Colonic mucosa (tissue), 4 donors: ENCODE results near the gene YTHDC2. TPM values are rescaled to one million over a fixed set of nuclear protein-coding genes. Genes with fewer than 3 reads are reported as not detected.

ENCODE experiments used
- DNase-seq: peaks from one replicate; pipeline ENCODE4 v3.0.0-alpha.2; 2020
- H3K27ac ChIP-seq: fragments of 200-600 bp; one replicate; pipeline ENCODE4 v1.8.0; 2021
- H3K27me3 ChIP-seq: fragments of 200-600 bp; one replicate; pipeline ENCODE4 v1.8.0; 2021
- H3K36me3 ChIP-seq: fragments of 200-600 bp; one replicate; pipeline ENCODE4 v1.8.0; 2021
- H3K4me1 ChIP-seq: fragments of 200-600 bp; one replicate; pipeline ENCODE4 v1.8.0; 2021; ENCODE audit warnings: mild to moderate bottlenecking
- H3K4me3 ChIP-seq: fragments of 200-600 bp; one replicate; pipeline ENCODE4 v1.8.0; 2021
- H3K9ac ChIP-seq, 2 donors: one replicate each; pipeline ENCODE4 v1.7.0; 2013; ENCODE audit warnings: control low read depth in 2 of 2, low read depth in 2 of 2, low read length in 2 of 2
- H3K9me3 ChIP-seq: fragments of 200-600 bp; one replicate; pipeline ENCODE4 v1.8.0; 2021
- CTCF ChIP-seq: fragments of 200-600 bp; IDR thresholded peaks from one replicate; pipeline ENCODE4 v1.8.0; 2022; ENCODE audit warnings: antibody characterized with exemption, mild to moderate bottlenecking
- intact Hi-C: fragments of 100-400 bp; cut with DNase I; formaldehyde crosslinking; loops from one replicate; pipeline ENCODE4 v1.14.1; 2022
- total RNA-seq, 2 donors: library from RNA; stranded (reverse); fragmentation: NEBNext Ultra II Directional in 1 of 2; extraction: Animal tissue kit (Norgen Biotek cat#: 25700) in 1 of 2; gene quantifications; one replicate each; pipeline ENCODE4 v1.2.1, GENCODE V29; 2021
- donor health status: healthy.
- donor health status: DM: no; HTN: no; CAD: no.
- donor health status: DM: no; HTN: no; CAD: no.

The YTHDC2 gene
- total RNA-seq, 2 donors from 2014 or later, result 22.6 to 22.8 TPM

GRCh38 chr5:113574417-113574816 is 60.9 kb downstream of the YTHDC2 start:
- no peak for TF ChIP-seq CTCF
- Histone ChIP-seq H3K9ac (no peak overlapping the region), H3K4me3 (no peak overlapping the region), H3K36me3 (no peaks in the 10 kb centered on the region), H3K9me3 (no peaks in the 10 kb centered on the region), H3K27me3 (no peaks in the 10 kb centered on the region), H3K4me1 (no peaks in the 10 kb centered on the region), H3K27ac (no peak overlapping the region)
- intact Hi-C loops, result no loop called here
- no peak for DNase-seq

GRCh38 chr5:113575074-113575473 is 61.6 kb downstream of the YTHDC2 start:
- H3K4me3 ChIP-seq, result no peak overlapping the region
- no peaks in the 10 kb centered on the region for H3K9me3 ChIP-seq
- H3K9ac ChIP-seq, result no peak overlapping the region
- DNase-seq, result no peak
- no peaks in the 10 kb centered on the region for H3K27me3 ChIP-seq
- no peak overlapping the region for H3K27ac ChIP-seq
- peaks cover 1% of the 10 kb centered on the region for H3K36me3 ChIP-seq
- intact Hi-C loops, result no loop called here
- TF ChIP-seq CTCF, result no peak
- H3K4me1 ChIP-seq, result no peaks in the 10 kb centered on the region

- DNase-seq, result no peak
- no peaks in the 10 kb centered on the region for H3K9me3 ChIP-seq
- H3K27ac ChIP-seq, result no peak overlapping the region
- peaks cover 6% of the 10 kb centered on the region for H3K36me3 ChIP-seq
- no peaks in the 10 kb centered on the region for H3K4me1 ChIP-seq
- TF ChIP-seq CTCF, result no peak
- H3K4me3 ChIP-seq, result no peak overlapping the region
- H3K27me3 ChIP-seq, result no peaks in the 10 kb centered on the region
- H3K9ac ChIP-seq, result no peak overlapping the region
- intact Hi-C loops, result no loop called here
These were observed 64.6 kb downstream of the YTHDC2 start for GRCh38 chr5:113578091-113578490.

GRCh38 chr5:113581388-113581787 is 67.9 kb downstream of the YTHDC2 start:
- no peaks in the 10 kb centered on the region for H3K9me3 ChIP-seq
- no peak overlapping the region for H3K27ac ChIP-seq
- H3K4me1 ChIP-seq, result no peaks in the 10 kb centered on the region
- intact Hi-C loops, result no loop called here
- H3K27me3 ChIP-seq, result no peaks in the 10 kb centered on the region
- no peak overlapping the region for H3K4me3 ChIP-seq
- H3K36me3 ChIP-seq, result peaks cover 6% of the 10 kb centered on the region
- no peak for DNase-seq
- no peak overlapping the region for H3K9ac ChIP-seq
- TF ChIP-seq CTCF, result no peak

- intact Hi-C loops, result no loop called here
- TF ChIP-seq CTCF, result no peak
- H3K27ac ChIP-seq, result no peak overlapping the region
- no peaks in the 10 kb centered on the region for H3K9me3 ChIP-seq
- no peaks in the 10 kb centered on the region for H3K36me3 ChIP-seq
- DNase-seq, result no peak
- no peaks in the 10 kb centered on the region for H3K27me3 ChIP-seq
- H3K9ac ChIP-seq, result no peak overlapping the region
- no peaks in the 10 kb centered on the region for H3K4me1 ChIP-seq
- H3K4me3 ChIP-seq, result no peak overlapping the region
These were observed 84.7 kb downstream of the YTHDC2 start for GRCh38 chr5:113598150-113598549.

GRCh38 chr5:113598926-113599325 is 85.4 kb downstream of the YTHDC2 start:
- H3K4me1 ChIP-seq, result no peaks in the 10 kb centered on the region
- H3K27me3 ChIP-seq, result no peaks in the 10 kb centered on the region
- intact Hi-C loops, result no loop called here
- no peaks in the 10 kb centered on the region for H3K9me3 ChIP-seq
- H3K36me3 ChIP-seq, result no peaks in the 10 kb centered on the region
- no peak overlapping the region for H3K27ac ChIP-seq
- no peak overlapping the region for H3K9ac ChIP-seq
- no peak overlapping the region for H3K4me3 ChIP-seq
- TF ChIP-seq CTCF, result no peak
- DNase-seq, result no peak
